Sciatic nerve (tissue), 2 donors: ENCODE measurements around the gene TRIM9. TPM values are rescaled to one million over a fixed set of nuclear protein-coding genes. Genes with fewer than 3 reads are reported as not detected.
"Not testable (repeated sequence)": the region's sequence is repeated elsewhere in the genome, so short reads cannot be mapped to it uniquely, and the experiment has no call there.

Source experiments
- ATAC-seq: fragments of 200-7000 bp; cut with Tn5 transposase; one replicate; pipeline ENCODE4 v1.9.1; 2020; ENCODE audit warnings: mild to moderate bottlenecking, moderate library complexity
- DNase-seq: peaks from one replicate; pipeline ENCODE4 v3.0.0-alpha.2; 2020; ENCODE audit warnings: low spot score
- intact Hi-C: fragments of 100-400 bp; cut with DNase I; formaldehyde crosslinking; loops from one replicate; pipeline ENCODE4 v1.14.2; 2022
- total RNA-seq: library from RNA; stranded (reverse); fragmentation: NEBNext Ultra II Directional; extraction: Animal tissue kit (Norgen Biotek cat#: 25700); gene quantifications from one replicate; pipeline ENCODE4 v1.2.1, GENCODE V29; 2021
- donor health status: DM: no; HTN: no; CAD: no.
- donor health status: DM: no; HTN: no; CAD: no.

Gene TRIM9
- total RNA-seq, 1 donor from 2014 or later = 5.4 TPM

DNA sequence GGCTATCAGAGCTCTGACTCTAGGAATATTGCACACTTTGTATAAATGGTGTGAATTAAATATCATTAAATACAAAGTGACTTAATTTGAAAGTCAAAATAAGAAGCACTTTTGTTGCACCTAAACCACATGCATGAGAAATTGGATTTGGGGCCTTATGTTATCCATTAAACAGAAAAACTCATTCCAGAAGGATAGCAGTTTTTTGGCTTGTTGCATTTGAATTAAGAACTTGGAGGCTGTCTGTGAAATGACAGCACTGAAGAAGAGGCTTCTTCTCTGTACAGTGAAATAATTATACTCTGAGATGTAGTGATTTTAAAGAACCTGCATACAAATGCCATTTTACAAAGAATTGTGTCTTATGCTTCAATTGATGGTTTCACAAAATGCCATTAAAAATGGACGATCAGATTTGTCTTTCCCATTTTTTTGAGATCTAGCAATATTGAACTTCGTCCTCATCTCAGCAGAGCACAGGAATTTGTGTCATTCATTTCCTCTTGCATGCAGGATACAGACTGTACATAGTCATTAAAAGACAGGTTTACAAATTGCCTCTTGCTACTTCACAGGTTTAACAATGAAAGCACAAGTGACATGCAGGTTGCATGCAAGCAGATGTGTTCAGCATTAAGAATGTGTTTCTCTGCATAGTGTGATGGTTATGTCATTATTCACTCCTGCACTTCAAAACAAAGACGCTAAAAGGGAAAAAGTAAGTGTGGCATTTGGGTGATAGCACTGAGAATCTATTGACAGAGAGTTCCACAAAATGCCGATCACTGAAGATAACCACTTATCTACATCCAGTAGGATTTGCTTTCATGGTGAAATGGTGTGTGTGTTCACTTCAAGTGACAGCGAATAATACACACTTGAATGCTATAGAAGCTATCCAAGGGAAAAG lies 114.7 kb downstream of the TRIM9 start:
- no peak for DNase-seq
- intact Hi-C loops = no loop called here
- no peak for ATAC-seq

DNA sequence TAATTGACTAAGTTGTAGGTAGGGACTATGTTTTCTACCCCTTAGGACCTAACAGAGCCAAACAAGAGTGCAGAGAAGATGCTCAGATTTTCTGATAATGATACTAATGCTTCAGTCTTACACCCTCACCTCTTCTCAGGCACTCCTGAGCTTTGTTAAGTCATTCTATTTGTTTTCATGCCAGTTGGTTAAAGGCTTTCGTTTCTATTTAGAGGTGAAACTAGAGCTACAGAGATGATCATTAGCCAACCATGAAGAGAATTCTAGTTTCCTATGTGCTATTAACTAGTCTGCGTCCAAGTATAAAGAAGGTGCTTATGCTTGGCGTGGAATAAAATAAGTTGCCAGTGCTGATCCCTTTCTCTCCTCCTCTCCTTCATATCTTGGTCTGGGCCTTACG lies 116.0 kb downstream of the TRIM9 start:
- no peak for ATAC-seq
- DNase-seq = no peak
- intact Hi-C loops = no loop called here

DNA sequence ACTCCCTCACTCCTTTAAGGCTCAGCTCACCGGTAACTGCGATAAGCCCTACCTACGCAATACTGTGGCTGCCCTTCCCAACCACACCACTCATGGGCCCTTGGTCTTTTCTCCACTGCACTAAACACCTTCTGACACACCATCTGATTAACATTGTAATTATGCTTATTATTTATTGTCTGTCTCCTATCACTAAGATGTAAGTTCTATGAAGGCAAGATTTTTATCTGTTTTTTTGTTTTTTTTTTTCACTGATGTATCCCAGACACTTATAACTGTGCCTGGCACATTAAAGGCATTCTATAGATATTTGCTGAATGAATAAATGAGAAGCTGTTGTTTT lies 116.4 kb downstream of the TRIM9 start:
- intact Hi-C loops = no loop called here
- ATAC-seq = no peak
- DNase-seq = no peak

DNA sequence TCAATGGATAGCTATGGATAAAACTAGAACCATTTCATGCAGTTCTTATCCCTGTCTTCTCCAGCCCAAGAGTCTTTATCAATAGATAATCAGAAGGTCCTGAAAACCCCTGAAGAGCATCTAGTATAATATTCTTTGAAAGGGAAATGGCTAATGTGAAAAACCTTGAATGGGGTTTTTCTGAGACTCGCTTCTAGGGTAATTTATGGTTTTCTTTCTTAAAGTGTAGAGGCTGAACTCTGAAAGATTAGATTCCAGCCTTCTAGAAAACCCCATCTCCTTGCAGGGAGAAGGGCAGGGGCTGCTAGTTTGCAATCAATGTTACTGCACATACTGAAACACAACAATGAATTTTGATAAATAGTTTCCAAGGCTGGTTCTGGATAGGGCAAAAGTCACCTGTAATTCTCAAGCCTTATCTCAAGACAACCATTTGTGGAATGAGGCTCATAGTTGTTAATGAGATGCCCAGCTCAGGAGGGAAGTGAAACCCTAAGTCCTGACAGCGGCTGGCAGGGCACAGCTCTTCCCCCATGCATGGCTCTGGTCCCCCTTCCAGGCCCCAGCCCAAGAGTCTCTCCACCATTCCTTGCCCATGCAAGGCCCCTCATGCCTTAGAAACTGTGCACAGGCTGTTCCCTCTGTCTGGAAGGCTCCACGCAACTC lies 116.9 kb downstream of the TRIM9 start:
- intact Hi-C loops = no loop called here
- ATAC-seq (no peak), DNase-seq (no peak)

DNA sequence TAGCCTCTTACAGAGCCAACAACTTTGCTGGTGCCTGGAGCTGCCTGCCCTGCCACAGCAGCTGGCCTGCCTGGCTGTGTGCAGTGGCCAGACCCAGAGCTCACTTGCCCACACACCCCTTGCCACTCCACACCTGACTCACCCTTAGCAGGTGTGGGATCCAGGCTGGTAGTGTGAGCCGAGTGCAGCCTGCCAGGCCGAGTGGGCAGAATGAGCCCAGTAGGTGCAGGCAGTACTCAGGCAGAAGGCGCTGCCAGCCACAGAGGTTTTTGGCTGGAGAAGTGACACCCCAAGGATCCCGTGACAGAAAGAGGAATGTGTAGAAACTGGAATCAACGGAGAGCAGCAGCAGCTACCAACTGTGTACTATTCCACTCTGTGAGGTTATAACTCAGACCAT lies 120.8 kb downstream of the TRIM9 start:
- DNase-seq = no peak
- intact Hi-C loops = no loop called here
- ATAC-seq = no peak

DNA sequence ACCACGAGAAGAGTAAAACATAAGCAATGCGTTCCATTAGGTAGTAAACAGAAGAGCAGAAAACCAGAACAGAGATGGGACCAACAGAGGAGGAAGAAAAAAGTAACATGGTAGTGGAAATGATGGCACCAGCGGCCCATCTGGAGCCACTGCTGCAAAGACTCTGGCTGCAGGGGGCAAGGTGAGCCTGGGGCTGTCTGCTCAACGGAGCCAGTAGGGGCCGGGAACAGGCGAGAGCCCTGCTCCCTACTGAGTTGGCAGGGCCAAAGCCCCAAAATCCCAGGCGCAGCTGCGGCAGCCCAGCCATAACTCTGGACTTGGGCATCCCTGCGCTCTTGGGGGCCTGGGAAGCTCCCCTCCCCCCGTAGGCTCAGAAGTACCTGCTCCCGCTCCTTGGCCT lies 122.2 kb downstream of the TRIM9 start:
- intact Hi-C loops = no loop called here

DNA sequence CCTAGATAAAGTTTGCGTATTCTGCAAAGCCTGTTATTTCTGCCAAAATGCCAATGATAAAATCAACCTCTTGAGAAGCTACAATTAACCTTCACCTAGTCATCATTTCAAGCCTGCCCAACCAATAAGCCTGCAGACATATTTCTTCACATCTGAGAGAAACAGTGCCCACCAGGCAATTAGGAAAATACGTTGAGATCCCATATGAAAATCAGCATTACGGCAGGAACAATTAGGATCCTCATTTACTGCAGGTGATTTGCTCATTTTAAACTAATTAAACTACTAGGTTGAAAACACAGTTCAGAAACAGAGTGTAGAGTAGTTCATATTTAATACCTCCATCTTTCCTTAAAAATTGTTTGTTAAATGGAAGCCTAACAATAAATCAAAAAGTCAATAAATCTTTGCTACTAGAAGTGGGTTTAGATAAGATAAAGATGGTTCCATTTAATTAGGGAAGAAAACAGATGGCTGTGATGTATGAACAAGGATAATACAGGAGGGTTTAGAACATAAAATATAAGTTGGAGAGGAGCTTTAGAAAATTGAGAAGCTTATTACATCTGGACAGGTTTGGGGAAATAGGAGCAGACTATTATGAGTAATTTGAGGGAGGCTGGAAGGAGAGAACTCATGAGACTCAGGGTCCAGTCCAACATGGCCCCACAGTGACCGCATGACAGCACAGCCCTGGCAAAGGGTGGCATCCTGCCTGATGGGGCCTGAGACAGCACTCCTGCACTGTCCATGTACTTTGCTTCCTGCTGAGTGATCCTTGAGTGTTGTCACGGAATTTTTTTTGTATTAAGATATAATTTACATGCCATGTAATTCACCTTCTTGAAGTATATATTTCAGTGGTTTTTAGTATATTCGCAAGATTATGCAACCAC lies 123.8 kb downstream of the TRIM9 start:
- ATAC-seq (no peak), DNase-seq (no peak)
- intact Hi-C loops = no loop called here

More for the DNA sequence above, 122.2 kb downstream of the TRIM9 start:
- DNase-seq (no peak), ATAC-seq (no peak)

DNA sequence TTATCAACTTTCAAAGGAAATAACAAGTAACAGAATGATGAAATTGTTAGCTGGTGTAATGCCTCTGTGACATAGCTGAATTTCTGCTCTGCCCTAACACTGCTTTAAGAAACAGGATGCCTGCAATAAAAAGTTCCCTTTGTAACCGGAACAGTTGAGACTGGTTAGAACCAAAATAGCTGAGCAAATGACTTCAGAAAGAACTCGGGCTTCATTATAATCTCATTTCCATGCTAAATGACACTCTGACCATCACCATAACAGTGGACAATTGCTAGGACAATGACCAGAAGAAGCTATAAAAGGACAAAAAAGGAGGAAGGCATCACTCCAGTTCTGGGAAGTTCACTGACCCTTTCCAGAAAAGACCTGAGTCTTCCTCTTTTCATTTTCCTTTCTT lies 127.1 kb downstream of the TRIM9 start:
- ATAC-seq (peak; percentile 17), DNase-seq (no peak)
- intact Hi-C loops = no loop called here

DNA sequence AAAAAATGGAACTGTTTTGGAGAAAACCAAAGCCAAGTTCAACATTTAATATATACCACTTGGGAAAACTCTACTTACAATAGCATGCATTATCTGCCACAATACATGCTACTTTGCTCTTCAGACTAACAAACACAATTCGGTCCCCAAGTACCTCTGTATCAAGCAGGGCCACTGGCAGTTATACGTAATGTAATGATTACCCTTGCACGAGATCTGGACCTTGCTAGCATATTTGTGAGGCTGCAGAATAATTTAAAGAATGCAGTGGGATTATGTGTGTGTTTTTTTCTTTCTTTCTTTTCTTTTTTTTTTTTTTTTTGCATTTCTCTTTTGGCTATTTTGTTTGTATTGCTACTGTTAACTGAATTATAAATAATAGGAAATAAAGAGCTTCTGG lies 127.8 kb downstream of the TRIM9 start:
- intact Hi-C loops = no loop called here
- no peak for ATAC-seq
- DNase-seq = no peak

DNA sequence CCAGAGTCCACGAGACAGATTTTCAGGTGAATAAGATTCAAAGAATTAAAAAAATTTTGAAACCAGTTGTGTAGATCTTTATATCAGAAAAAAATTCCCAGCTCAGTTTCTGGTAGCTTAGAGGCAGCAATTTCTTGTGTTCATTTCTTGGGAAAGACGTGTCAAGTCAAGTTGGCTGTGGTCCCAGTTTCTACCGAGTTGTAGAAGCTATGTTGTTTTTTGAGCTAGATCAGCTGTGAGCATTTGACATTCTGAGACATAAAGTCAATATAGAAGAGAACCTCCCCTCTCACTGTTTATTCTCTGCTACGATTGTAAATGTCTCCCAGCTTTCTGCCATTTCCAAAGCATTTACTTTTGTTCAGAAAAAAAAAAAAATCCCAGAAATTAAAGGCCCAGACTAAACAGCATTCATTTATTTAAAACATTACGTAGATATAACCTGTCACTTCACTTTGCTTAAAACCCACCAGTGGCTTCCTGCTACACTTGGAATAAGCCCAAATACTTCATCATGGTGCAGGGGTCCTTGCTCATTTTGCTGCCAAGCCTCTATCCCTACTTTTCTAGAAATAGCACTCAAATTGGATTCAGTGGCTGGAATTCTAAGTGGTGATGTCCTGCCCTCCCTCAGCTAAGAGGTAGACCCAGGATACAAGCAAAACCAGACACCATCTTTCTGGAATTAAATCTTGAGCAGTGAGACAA lies 130.1 kb downstream of the TRIM9 start:
- intact Hi-C loops = no loop called here
- peak; percentile 77 for DNase-seq

DNA sequence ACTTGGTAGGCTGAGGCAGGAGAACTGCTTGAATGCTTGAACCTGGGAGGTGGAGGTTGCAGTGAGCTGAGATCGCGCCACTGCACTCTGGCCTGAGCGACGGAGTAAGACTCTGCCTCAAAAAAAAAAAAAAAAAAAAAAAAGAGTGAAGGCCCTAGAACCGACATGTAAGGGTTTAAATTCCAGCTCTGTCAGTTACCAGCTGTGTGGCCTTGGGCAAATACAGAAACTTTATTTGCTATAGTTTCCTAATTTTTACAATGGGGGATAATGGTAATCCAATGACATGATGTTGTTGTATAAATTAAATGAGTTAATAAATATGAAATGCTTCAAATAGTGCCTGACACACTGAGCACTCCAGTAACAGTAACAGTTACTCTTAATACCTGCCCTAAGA lies 131.0 kb downstream of the TRIM9 start:
- intact Hi-C loops = no loop called here
- no peak for DNase-seq

More for the DNA sequence above, 130.1 kb downstream of the TRIM9 start:
- ATAC-seq = peak; percentile 36

DNA sequence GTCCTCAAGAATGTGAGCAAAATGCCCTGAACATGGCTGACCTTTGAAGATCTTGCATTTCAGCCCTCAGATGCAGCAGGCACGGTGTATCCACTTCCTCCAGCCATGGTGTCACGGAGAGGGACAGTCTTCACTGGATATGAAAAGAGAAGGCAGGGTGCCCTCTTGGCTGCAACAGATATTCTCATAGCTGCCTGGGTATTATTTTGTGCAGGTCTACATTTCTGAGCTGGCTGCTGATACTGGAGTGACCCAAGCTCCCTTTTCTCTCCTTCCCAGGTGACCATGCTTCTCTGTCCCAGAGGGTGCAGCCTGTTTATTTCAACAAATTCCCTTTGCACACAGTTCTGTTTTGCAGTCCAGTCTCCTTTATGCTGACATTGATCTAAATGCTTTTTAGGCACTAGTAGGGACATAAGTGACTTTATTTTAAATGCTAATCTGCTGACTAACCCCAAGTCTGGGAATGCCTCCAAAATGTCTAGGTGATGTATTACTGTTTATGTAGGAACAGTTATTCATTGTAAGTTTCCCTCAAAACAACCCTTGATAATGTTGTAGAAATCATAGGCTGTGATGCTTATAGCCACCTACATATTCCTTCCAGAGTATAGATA lies 133.2 kb downstream of the TRIM9 start:
- DNase-seq (no peak), ATAC-seq (peak; percentile 26)
- intact Hi-C loops = no loop called here

More for the DNA sequence above, 131.0 kb downstream of the TRIM9 start:
- no peak for ATAC-seq

DNA sequence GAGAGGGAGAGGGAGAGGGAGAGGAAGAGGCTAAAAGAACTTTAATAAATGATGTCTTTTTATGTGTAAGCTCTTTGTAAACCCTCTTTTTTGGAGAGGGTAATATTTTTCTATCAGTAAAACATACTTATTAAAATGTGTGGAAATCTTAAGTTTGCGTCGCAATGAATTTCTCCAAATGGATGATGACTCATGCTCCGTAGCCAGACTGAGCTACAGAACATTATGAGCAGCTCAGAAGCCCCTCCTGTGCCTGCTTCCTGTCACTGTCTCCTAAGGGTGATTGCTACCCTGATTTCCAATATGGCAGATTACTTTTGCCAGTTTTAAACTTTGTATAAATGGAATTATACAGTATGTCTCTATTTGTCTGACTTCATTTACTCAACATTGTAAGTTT lies 137.6 kb downstream of the TRIM9 start:
- intact Hi-C loops = loop anchor here (10.0 kb wide), 1 partner anchor 258 kb away; no protein-coding TSS in a partner anchor
- ATAC-seq = no peak
- no peak for DNase-seq

DNA sequence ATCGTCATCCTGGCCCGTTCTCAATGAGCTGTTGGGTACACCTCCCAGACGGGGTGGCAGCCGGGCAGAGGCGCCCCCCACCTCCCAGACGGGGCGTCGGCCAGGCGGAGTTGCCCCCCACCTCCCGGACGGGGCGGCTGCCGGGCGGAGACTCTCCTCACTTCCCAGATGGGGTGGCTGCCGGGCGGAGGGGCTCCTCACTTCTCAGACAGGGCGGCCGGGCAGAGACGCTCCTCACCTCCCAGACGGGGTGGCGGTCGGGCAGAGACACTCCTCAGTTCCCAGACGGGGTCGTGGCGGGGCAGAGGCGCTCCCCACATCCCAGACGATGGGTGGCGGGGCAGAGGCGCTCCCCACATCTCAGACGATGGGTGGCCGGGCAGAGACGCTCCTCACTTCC lies 138.5 kb downstream of the TRIM9 start:
- ATAC-seq, DNase-seq: not testable (repeated sequence)
- intact Hi-C loops = loop anchor here (10.0 kb wide), 1 partner anchor 258 kb away; no protein-coding TSS in a partner anchor

DNA sequence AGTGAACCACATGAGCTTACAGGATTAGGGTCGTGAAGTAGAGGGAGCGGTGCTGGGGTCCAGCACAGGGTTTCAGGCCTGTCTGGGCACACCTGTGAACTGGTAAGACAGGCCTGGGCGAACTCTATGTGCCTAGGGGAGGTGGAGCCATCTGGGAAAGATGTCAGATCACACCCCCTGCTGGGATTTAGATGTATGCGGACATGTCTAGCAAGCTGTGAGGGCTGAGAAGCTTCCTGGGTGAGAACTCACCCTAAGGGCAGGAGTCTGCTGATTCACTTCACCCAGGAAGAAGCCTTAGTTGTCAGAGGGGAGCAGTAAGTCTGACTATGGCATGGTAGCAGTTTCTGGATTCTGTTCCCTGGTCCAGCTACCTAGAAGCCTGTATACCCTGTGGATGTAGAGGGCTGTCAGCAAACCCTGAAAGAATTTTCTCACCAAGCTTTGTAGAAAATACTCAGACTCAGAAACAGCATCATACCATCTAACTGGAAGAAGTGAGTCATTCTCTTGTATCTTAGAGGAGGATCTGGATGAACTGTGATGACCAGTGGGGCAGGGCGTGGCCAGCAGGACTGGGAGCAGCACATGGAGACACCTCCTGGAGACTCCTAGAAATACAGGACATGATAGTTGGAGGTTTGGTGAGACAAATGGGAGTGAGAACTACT lies 139.4 kb downstream of the TRIM9 start:
- DNase-seq (no peak), ATAC-seq (peak; percentile 84)
- intact Hi-C loops = loop anchor here (10.0 kb wide), 1 partner anchor 259 kb away; no protein-coding TSS in a partner anchor

DNA sequence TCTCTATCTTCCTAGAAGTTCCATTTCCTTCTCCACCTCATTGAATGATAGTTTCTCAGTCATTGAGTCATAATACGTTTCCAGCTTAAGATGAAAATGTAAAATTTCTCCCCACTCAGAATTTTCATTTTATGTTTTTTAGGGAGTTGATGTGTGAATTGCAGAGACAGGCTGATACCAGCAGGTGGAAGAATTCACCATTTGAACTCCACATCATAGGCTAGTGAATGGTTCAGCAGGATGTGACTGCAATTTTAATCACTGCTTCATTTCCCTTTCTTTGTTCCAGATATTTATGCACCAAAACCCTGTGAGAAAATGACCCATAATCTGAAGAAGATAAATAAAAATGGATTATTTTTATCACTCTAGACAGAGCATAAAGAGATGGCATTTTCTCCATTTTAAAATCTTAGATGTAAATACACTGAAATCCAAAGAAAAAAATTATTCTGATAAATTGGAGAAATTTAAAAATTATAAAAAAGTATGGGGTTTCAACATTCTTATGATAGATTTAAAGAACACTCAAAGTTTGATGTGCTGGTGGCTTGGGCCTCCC lies 140.0 kb downstream of the TRIM9 start:
- DNase-seq (no peak), ATAC-seq (peak; percentile 88)
- intact Hi-C loops = loop anchor here (10.0 kb wide), 1 partner anchor 260 kb away; no protein-coding TSS in a partner anchor

DNA sequence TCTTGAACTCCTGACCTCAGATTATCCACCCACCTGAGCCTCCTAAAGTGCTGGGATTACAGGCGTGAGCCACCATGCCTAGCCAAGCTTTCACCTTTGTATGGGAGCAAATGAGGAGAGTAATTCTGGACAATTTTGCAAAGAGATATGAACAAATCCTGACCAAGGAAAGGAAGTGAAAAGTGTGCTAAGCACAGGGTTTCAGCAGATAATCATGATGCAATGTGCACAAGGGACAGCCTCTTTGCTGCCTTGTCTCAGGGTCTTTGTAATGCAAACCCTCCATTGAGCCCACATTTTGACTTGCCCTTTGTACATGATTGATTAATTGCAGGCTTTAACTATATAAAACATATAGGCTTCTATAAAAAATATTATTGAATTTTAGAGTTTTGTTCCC lies 141.4 kb downstream of the TRIM9 start:
- intact Hi-C loops = loop anchor here (10.0 kb wide), 1 partner anchor 261 kb away; no protein-coding TSS in a partner anchor

More for the DNA sequence above, 141.4 kb downstream of the TRIM9 start:
- ATAC-seq = no peak
- DNase-seq = no peak
